OCI-LY7 (cell line): ENCODE measurements around the gene LUC7L. TPM values are rescaled to one million over a fixed set of nuclear protein-coding genes. Genes with fewer than 3 reads are reported as not detected.

Experiments
- BruUV-seq: library from RNA; stranded (reverse); fragments of 400-500 nt; replicated peaks from 2 replicates; lab custom pipeline; 2021; lab: Mats Ljungman, UMichigan
- CTCF ChIA-PET: fragments of 300-600 bp; sonication (Branson Sonifier 250); formaldehyde crosslinking; loops from one replicate; lab custom pipeline; 2022; ENCODE audit warnings: antibody characterized with exemption; ENCODE audit not compliant: unreplicated experiment; lab: Charles Lee
- POLR2A ChIA-PET: fragments of 300-600 bp; sonication (Branson Sonifier 250); formaldehyde crosslinking; loops from one replicate; lab custom pipeline; 2022; ENCODE audit warnings: antibody characterized with exemption; lab: Charles Lee
- DNase-seq: peaks from one replicate; pipeline ENCODE4 v3.0.0-alpha.2; 2015; ENCODE audit warnings: low spot score
- H2AFZ ChIP-seq: fragments of 200-600 bp; sonication (generic), shearing (Covaris generic); 2 replicates; pipeline ENCODE4 v1.6.1; 2014; ENCODE audit warnings: mild to moderate bottlenecking, antibody characterized with exemption, low read length, moderate library complexity
- H3K27ac ChIP-seq: fragments of 200-600 bp; sonication (generic); 2 replicates; pipeline ENCODE4 v1.5.1; 2014; ENCODE audit warnings: mixed run types, low read depth, mild to moderate bottlenecking, moderate library complexity, low read length, inconsistent platforms; ENCODE audit not compliant: poor library complexity, severe bottlenecking
- H3K36me3 ChIP-seq: fragments of 200-600 bp; sonication (generic); 2 replicates; pipeline ENCODE4 v1.6.1; 2014; ENCODE audit warnings: mild to moderate bottlenecking, antibody characterized with exemption, low read length, moderate library complexity, mixed read lengths; ENCODE audit not compliant: insufficient read depth
- H3K4me1 ChIP-seq: fragments of 200-600 bp; sonication (generic); 2 replicates; pipeline ENCODE4 v1.5.1; 2014; ENCODE audit warnings: mild to moderate bottlenecking, low read length; ENCODE audit not compliant: insufficient read depth, poor library complexity, severe bottlenecking
- H3K4me2 ChIP-seq: fragments of 200-600 bp; sonication (generic); 2 replicates; pipeline ENCODE4 v1.6.1; 2014; ENCODE audit warnings: mild to moderate bottlenecking, low read length
- H3K4me3 ChIP-seq: fragments of 200-600 bp; sonication (generic); 2 replicates; pipeline ENCODE4 v1.5.1; 2014; ENCODE audit warnings: mild to moderate bottlenecking, low read depth, low read length; ENCODE audit not compliant: poor library complexity, severe bottlenecking
- H3K79me2 ChIP-seq: fragments of 200-600 bp; sonication (generic); 2 replicates; pipeline ENCODE4 v1.6.1; 2016; ENCODE audit warnings: low read depth, mild to moderate bottlenecking, low read length, moderate library complexity, mixed read lengths; ENCODE audit not compliant: insufficient read depth
- H3K9me2 ChIP-seq: fragments of 200-600 bp; sonication (generic); 2 replicates; pipeline ENCODE4 v1.6.1; 2016; ENCODE audit warnings: mild to moderate bottlenecking, low read length, mixed read lengths; ENCODE audit not compliant: insufficient read depth
- H3K9me3 ChIP-seq: fragments of 200-600 bp; sonication (generic); 2 replicates; pipeline ENCODE4 v1.6.1; 2014; ENCODE audit warnings: mild to moderate bottlenecking, mixed run types, low read length, mixed read lengths
- H4K20me1 ChIP-seq: fragments of 200-600 bp; sonication (generic); 2 replicates; pipeline ENCODE4 v1.6.1; 2014; ENCODE audit warnings: mild to moderate bottlenecking, antibody characterized with exemption, low read length, moderate library complexity, mixed read lengths; ENCODE audit not compliant: insufficient read depth
- EZH2phosphoT487 ChIP-seq: fragments of 200-600 bp; sonication (generic); IDR thresholded peaks from 2 replicates; pipeline ENCODE4 v1.6.1; 2018; ENCODE audit warnings: low read depth, borderline replicate concordance, mild to moderate bottlenecking, mixed run types, antibody characterized with exemption, low read length, moderate library complexity, mixed read lengths
- intact Hi-C: fragments of 100-400 bp; cut with micrococcal nuclease; formaldehyde crosslinking; loops from one replicate; pipeline ENCODE4 v1.10.0; 2022; ENCODE audit not compliant: unreplicated experiment
- total RNA-seq, 2 experiments: library from RNA; depleted of rRNA in 1 of 2; stranded (reverse); fragments of >200 nt in 1 of 2; shearing (Covaris generic) in 1 of 2; gene quantifications; 2 replicates each; pipeline ENCODE4 v1.2.3, GENCODE V29; 2014 to 2022
- TF ChIP-seq, protein P1 (sequence below): fragments of 200-600 bp; sonication (generic); conservative IDR thresholded peaks from 2 replicates; pipeline ENCODE4 v1.5.1; 2014; ENCODE audit warnings: mild to moderate bottlenecking, antibody characterized with exemption, low read length, moderate library complexity, mixed read lengths

The LUC7L gene
- total RNA-seq, 2 experiments from 2014 or later, result 81.4 to 90.5 TPM

- H3K27ac ChIP-seq, result no peak overlapping the region
- H3K36me3 ChIP-seq, result no peaks in the 10 kb centered on the region
- ChIA-PET CTCF (no interaction called here), POLR2A (no interaction called here)
- H3K4me2 ChIP-seq, result no peak overlapping the region
- DNase-seq, result no peak
- no TSS peak for BruUV-seq
- intact Hi-C loops, result no loop called here
- TF ChIP-seq, protein P1, sequence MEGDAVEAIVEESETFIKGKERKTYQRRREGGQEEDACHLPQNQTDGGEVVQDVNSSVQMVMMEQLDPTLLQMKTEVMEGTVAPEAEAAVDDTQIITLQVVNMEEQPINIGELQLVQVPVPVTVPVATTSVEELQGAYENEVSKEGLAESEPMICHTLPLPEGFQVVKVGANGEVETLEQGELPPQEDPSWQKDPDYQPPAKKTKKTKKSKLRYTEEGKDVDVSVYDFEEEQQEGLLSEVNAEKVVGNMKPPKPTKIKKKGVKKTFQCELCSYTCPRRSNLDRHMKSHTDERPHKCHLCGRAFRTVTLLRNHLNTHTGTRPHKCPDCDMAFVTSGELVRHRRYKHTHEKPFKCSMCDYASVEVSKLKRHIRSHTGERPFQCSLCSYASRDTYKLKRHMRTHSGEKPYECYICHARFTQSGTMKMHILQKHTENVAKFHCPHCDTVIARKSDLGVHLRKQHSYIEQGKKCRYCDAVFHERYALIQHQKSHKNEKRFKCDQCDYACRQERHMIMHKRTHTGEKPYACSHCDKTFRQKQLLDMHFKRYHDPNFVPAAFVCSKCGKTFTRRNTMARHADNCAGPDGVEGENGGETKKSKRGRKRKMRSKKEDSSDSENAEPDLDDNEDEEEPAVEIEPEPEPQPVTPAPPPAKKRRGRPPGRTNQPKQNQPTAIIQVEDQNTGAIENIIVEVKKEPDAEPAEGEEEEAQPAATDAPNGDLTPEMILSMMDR, result no peak
- no peak for TF ChIP-seq EZH2phosphoT487
- no peaks in the 10 kb centered on the region for H3K9me2 ChIP-seq
- no peak overlapping the region for H3K4me3 ChIP-seq
- H3K9me3 ChIP-seq, result no peaks in the 10 kb centered on the region
- H2AFZ ChIP-seq, result no peak overlapping the region
- H4K20me1 ChIP-seq, result no peaks in the 10 kb centered on the region
- H3K4me1 ChIP-seq, result no peaks in the 10 kb centered on the region
- no peaks in the 10 kb centered on the region for H3K79me2 ChIP-seq
Observed at GRCh38 chr16:146646-147045, 82.6 kb downstream of the LUC7L start.

GRCh38 chr16:144797-145252 is 84.4 kb downstream of the LUC7L start:
- no peak overlapping the region for H3K4me3 ChIP-seq
- ChIA-PET POLR2A (no interaction called here), CTCF (no interaction called here)
- no peak overlapping the region for H2AFZ ChIP-seq
- no peaks in the 10 kb centered on the region for H4K20me1 ChIP-seq
- H3K9me2 ChIP-seq, result no peaks in the 10 kb centered on the region
- intact Hi-C loops, result no loop called here
- no peak for DNase-seq
- no peaks in the 10 kb centered on the region for H3K36me3 ChIP-seq
- H3K79me2 ChIP-seq, result no peaks in the 10 kb centered on the region
- no TSS peak for BruUV-seq
- H3K4me1 ChIP-seq, result no peaks in the 10 kb centered on the region
- H3K27ac ChIP-seq, result no peak overlapping the region
- TF ChIP-seq, protein P1, result no peak
- no peak for TF ChIP-seq EZH2phosphoT487
- H3K4me2 ChIP-seq, result no peak overlapping the region
- H3K9me3 ChIP-seq, result no peaks in the 10 kb centered on the region

GRCh38 chr16:143456-143855 is 85.8 kb downstream of the LUC7L start:
- H3K27ac ChIP-seq, result no peak overlapping the region
- no peaks in the 10 kb centered on the region for H4K20me1 ChIP-seq
- intact Hi-C loops, result no loop called here
- no TSS peak for BruUV-seq
- TF ChIP-seq EZH2phosphoT487, result no peak
- TF ChIP-seq, protein P1, result no peak
- ChIA-PET POLR2A (no interaction called here), CTCF (no interaction called here)
- H3K9me3 ChIP-seq, result no peaks in the 10 kb centered on the region
- H3K79me2 ChIP-seq, result no peaks in the 10 kb centered on the region
- no peak overlapping the region for H3K4me3 ChIP-seq
- H3K36me3 ChIP-seq, result no peaks in the 10 kb centered on the region
- no peak overlapping the region for H3K4me2 ChIP-seq
- no peaks in the 10 kb centered on the region for H3K4me1 ChIP-seq
- no peak overlapping the region for H2AFZ ChIP-seq
- H3K9me2 ChIP-seq, result no peaks in the 10 kb centered on the region
- DNase-seq, result no peak
